CD4-positive, alpha-beta T cell treated with Interleukin-2 at 100 ng/mL for 4 hours (primary cell): ENCODE results near the gene FAM222B.
"Not testable (repeated sequence)": the region's sequence is repeated elsewhere in the genome, so short reads cannot be mapped to it uniquely, and the experiment has no call there.

Experiments
- DNase-seq: peaks from one replicate; pipeline ENCODE4 v3.0.0-alpha.2; 2020; ENCODE audit warnings: low spot score

FAM222B gene

GRCh38 chr17:28842282-28843012 lies at the start of gene FAM222B:
FAM222B (minus strand) TSS chr17:28842790; CDS start chr17:28766667, 76,123 bp downstream.
- DNase-seq: peak; percentile 85

GRCh38 chr17:28892024-28892423 lies 49.4 kb upstream of the FAM222B start:
- DNase-seq: no peak

GRCh38 chr17:28891201-28891600 lies 48.6 kb upstream of the FAM222B start:
- DNase-seq: no peak

GRCh38 chr17:28889996-28890395 lies 47.4 kb upstream of the FAM222B start:
- DNase-seq: no peak

GRCh38 chr17:28888832-28889231 lies 46.2 kb upstream of the FAM222B start:
- DNase-seq: no peak

- DNase-seq: no peak
Measured at GRCh38 chr17:28887871-28888471, 45.4 kb upstream of the FAM222B start.

GRCh38 chr17:28885951-28886350 lies 43.4 kb upstream of the FAM222B start:
- no peak for DNase-seq

GRCh38 chr17:28885363-28885762 lies 42.8 kb upstream of the FAM222B start:
- no peak for DNase-seq

- no peak for DNase-seq
Measured at GRCh38 chr17:28883967-28884702, 41.5 kb upstream of the FAM222B start.

GRCh38 chr17:28882154-28882895 lies 39.7 kb upstream of the FAM222B start:
- DNase-seq: no peak

- DNase-seq: no peak
Measured at GRCh38 chr17:28881533-28882056, 39.0 kb upstream of the FAM222B start.

- no peak for DNase-seq
Measured at GRCh38 chr17:28880572-28880945, 38.0 kb upstream of the FAM222B start.

- DNase-seq: no peak
Measured at GRCh38 chr17:28879886-28880571, 37.4 kb upstream of the FAM222B start.

- DNase-seq: no peak
Measured at GRCh38 chr17:28878981-28879380, 36.4 kb upstream of the FAM222B start.

- no peak for DNase-seq
Measured at GRCh38 chr17:28878158-28878910, 35.7 kb upstream of the FAM222B start.

GRCh38 chr17:28877150-28877711 lies 34.6 kb upstream of the FAM222B start:
- DNase-seq: not testable (repeated sequence)

GRCh38 chr17:28875848-28876550 lies 33.4 kb upstream of the FAM222B start:
- no peak for DNase-seq

- no peak for DNase-seq
Measured at GRCh38 chr17:28874750-28875149, 32.2 kb upstream of the FAM222B start.

- DNase-seq: no peak
Measured at GRCh38 chr17:28873839-28874238, 31.2 kb upstream of the FAM222B start.

GRCh38 chr17:28871056-28871579 lies 28.5 kb upstream of the FAM222B start:
- peak; percentile 40 for DNase-seq
